ENCODE results near the gene ACTL10. TPM values are rescaled to one million over a fixed set of nuclear protein-coding genes. Genes with fewer than 3 reads are reported as not detected.

ACTL10 gene
- total and polyA plus RNA-seq, 2 of the 13 experiments (the other 11 are each of a cell fraction or from before 2014, with no cell fraction given) = not detected

- TF ChIP-seq FOXO4 (CRISPR knock-in tag; conservative IDR thresholded peaks at IDR 0.05) (no peak), ARNT2 (CRISPR knock-in tag; IDR thresholded peaks at IDR 0.05; ENCODE audit: low read depth) (no peak), TERF1 (CRISPR knock-in tag; IDR thresholded peaks at IDR 0.05) (no peak), ZNF382 (CRISPR knock-in tag; IDR thresholded peaks at IDR 0.05; ENCODE audit: borderline replicate concordance) (no peak), SMARCE1 (IDR thresholded peaks at IDR 0.05; ENCODE audit: borderline replicate concordance) (no peak), CEBPB (IDR thresholded peaks at IDR 0.05; ENCODE audit: borderline replicate concordance, low read depth, low read length) (no peak), CENPT (CRISPR knock-in tag; IDR thresholded peaks at IDR 0.05; ENCODE audit: low read depth) (no peak), SP5 (CRISPR knock-in tag; IDR thresholded peaks at IDR 0.05; ENCODE audit: borderline replicate concordance, low read depth) (no peak), HNRNPK (IDR thresholded peaks at IDR 0.05; ENCODE audit: low read depth, low read length, poor library complexity, severe bottlenecking) (no peak), ELF1 (CRISPR knock-in tag; IDR thresholded peaks at IDR 0.05) (no peak), RXRB (CRISPR knock-in tag; IDR thresholded peaks at IDR 0.05; ENCODE audit: borderline replicate concordance) (peak; percentile 44; the same call in 1 of the 2 replicates), MBD4 (IDR thresholded peaks at IDR 0.05; ENCODE audit: borderline replicate concordance, low read length) (no peak), MLX (CRISPR knock-in tag; IDR thresholded peaks at IDR 0.05) (no peak; the same call in 1 of the 2 replicates), ZNF224 (CRISPR knock-in tag; IDR thresholded peaks at IDR 0.05) (no peak), THYN1 (CRISPR knock-in tag; IDR thresholded peaks at IDR 0.05; ENCODE audit: borderline replicate concordance, low read depth) (no peak), PHF8 (CRISPR knock-in tag; IDR thresholded peaks at IDR 0.05) (no peak), ZNF691 (CRISPR knock-in tag; IDR thresholded peaks at IDR 0.05; ENCODE audit: borderline replicate concordance, low read depth) (no peak; the same call in 1 of the 2 replicates), ZSCAN9 (CRISPR knock-in tag; IDR thresholded peaks at IDR 0.05; ENCODE audit: borderline replicate concordance) (no peak), ZNF674 (CRISPR knock-in tag; IDR thresholded peaks at IDR 0.05; ENCODE audit: low read depth) (no peak), WIZ (CRISPR knock-in tag; IDR thresholded peaks at IDR 0.05) (no peak), SNAPC4 (CRISPR knock-in tag; IDR thresholded peaks at IDR 0.05) (no peak), XRCC5 (optimal IDR thresholded peaks at IDR 0.05; ENCODE audit: low read length) (no peak)
Observed at GRCh38 chr20:33688938-33689424, 22.2 kb downstream of the ACTL10 start (continued).
